LNCaP clone FGC (cell line): ENCODE data around the gene TAF1B.
"Not testable (repeated sequence)": the region's sequence is repeated elsewhere in the genome, so short reads cannot be mapped to it uniquely, and the experiment has no call there.

Experiments
- DNase-seq: peaks from one replicate; pipeline ENCODE4 v3.0.0-alpha.2; 2011; ENCODE audit warnings: low read depth
- H3K4me3 ChIP-seq: 2 replicates; pipeline ENCODE4 v1.5.1; 2011; ENCODE audit warnings: mild to moderate bottlenecking, low read depth, low read length, control low read depth
- CTCF ChIP-seq: IDR thresholded peaks from 2 replicates; pipeline ENCODE4 v1.5.1; 2012; ENCODE audit warnings: mild to moderate bottlenecking; ENCODE audit not compliant: control insufficient read depth, insufficient read depth; ENCODE audit errors: extremely low read depth

TAF1B gene

GRCh38 chr2:9844036-9844483 is 786 bp downstream of the TAF1B start:
- no peak for DNase-seq
- H3K4me3 ChIP-seq, result peak overlapping the region; percentile 79
- TF ChIP-seq CTCF, result no peak

GRCh38 chr2:9844576-9844975 is 1.3 kb downstream of the TAF1B start:
- no peak for TF ChIP-seq CTCF
- DNase-seq, result no peak
- peak overlapping the region; percentile 79 for H3K4me3 ChIP-seq

- no peak overlapping the region for H3K4me3 ChIP-seq
- TF ChIP-seq CTCF, result no peak
- no peak for DNase-seq
Observed at GRCh38 chr2:9846554-9846953, 3.3 kb downstream of the TAF1B start.

GRCh38 chr2:9847140-9847539 is 3.9 kb downstream of the TAF1B start:
- no peak for TF ChIP-seq CTCF
- no peak for DNase-seq
- no peak overlapping the region for H3K4me3 ChIP-seq

- no peak overlapping the region for H3K4me3 ChIP-seq
- TF ChIP-seq CTCF, result no peak
Observed at GRCh38 chr2:9852881-9853280, 9.6 kb downstream of the TAF1B start.

GRCh38 chr2:9857814-9858729 is 14.8 kb downstream of the TAF1B start:
- no peak for DNase-seq
- TF ChIP-seq CTCF, result no peak
- no peak overlapping the region for H3K4me3 ChIP-seq

More at GRCh38 chr2:9852881-9853280, 9.6 kb downstream of the TAF1B start:
- no peak for DNase-seq

GRCh38 chr2:9858730-9859068 is 15.4 kb downstream of the TAF1B start:
- no peak for DNase-seq
- TF ChIP-seq CTCF, result no peak
- H3K4me3 ChIP-seq, result no peak overlapping the region

- not testable (repeated sequence) for DNase-seq
Observed at GRCh38 chr2:9860922-9861580, 17.8 kb downstream of the TAF1B start.

More at GRCh38 chr2:9860922-9861580, 17.8 kb downstream of the TAF1B start:
- not testable (repeated sequence) for H3K4me3 ChIP-seq
